ENCODE results near the gene DYNC1I1. TPM values are rescaled to one million over a fixed set of nuclear protein-coding genes. Genes with fewer than 3 reads are reported as not detected.
A peak's percentile ranks its signal among the peaks of the same experiment; 100 is the strongest.

The DYNC1I1 gene
- total RNA-seq, 1 donor from 2014 or later, result 2.3 TPM

DNA sequence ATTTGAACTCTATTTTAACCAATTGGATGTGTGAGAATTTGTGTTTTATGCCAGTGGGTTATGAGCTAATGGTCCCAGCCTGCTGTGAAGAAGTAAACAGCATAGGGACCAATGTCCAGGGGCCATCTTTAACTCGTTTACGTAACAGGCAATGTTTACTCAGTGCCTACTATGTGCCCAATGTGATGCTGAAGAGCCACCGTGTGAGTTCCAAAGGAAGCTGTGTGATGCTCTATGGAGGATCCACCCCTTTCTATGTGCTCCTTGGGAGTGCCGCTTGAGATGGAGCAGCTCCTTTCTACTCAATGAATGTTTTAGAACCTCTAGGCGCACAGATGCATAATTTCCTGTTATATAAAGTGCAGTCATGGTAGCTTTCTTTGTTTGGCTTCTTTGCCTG lies 21.3 kb downstream of the DYNC1I1 start:
- ATAC-seq (no peak), DNase-seq (no peak)
- H3K27ac ChIP-seq, result no peak overlapping the region

DNA sequence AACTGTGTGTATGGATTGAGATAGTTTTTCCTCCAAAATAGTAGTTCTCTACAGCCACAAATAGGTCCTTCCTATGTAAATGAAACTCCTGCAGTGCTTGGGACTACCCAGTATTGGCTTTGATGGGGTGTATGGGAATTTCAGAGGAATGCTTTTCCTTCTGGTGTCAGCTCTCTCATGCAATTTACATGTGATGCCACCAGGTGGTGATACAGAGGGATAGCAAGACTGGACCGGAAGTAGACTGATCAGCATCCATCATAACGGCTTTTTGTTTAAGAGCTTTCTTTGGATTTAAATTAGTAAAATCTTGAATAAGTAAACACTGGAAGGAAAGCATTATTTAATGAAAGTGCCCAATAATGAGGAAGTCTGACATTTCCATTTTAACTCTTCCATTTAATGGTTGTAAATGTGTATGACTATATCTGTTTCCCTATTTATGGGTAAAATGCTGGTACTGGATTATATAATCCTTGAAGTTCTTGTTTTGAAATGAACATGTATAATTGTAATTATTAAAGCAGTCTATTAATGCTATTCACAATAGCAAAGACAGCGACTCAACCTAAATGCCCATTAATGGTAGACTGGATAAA lies 22.7 kb downstream of the DYNC1I1 start:
- H3K4me3 ChIP-seq, result no peak overlapping the region
- no peaks in the 10 kb centered on the region for H3K4me1 ChIP-seq
- intact Hi-C loops (cut with DNase I), result no loop called here
- TF ChIP-seq, protein P1, sequence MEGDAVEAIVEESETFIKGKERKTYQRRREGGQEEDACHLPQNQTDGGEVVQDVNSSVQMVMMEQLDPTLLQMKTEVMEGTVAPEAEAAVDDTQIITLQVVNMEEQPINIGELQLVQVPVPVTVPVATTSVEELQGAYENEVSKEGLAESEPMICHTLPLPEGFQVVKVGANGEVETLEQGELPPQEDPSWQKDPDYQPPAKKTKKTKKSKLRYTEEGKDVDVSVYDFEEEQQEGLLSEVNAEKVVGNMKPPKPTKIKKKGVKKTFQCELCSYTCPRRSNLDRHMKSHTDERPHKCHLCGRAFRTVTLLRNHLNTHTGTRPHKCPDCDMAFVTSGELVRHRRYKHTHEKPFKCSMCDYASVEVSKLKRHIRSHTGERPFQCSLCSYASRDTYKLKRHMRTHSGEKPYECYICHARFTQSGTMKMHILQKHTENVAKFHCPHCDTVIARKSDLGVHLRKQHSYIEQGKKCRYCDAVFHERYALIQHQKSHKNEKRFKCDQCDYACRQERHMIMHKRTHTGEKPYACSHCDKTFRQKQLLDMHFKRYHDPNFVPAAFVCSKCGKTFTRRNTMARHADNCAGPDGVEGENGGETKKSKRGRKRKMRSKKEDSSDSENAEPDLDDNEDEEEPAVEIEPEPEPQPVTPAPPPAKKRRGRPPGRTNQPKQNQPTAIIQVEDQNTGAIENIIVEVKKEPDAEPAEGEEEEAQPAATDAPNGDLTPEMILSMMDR (IDR thresholded peaks at IDR 0.05), result peak; percentile 42
- no peaks in the 10 kb centered on the region for H3K9me3 ChIP-seq
- ATAC-seq, result peak; percentile 43
- no peak overlapping the region for H3K27ac ChIP-seq
- no peaks in the 10 kb centered on the region for H3K27me3 ChIP-seq
- H3K36me3 ChIP-seq, result no peaks in the 10 kb centered on the region
- no peak for DNase-seq

More for the DNA sequence above, 21.3 kb downstream of the DYNC1I1 start:
- Histone ChIP-seq H3K27me3 (no peaks in the 10 kb centered on the region), H3K4me3 (no peak overlapping the region), H3K9me3 (no peaks in the 10 kb centered on the region), H3K36me3 (no peaks in the 10 kb centered on the region), H3K4me1 (no peaks in the 10 kb centered on the region)
- intact Hi-C loops (cut with DNase I), result no loop called here
- TF ChIP-seq, protein P1 (IDR thresholded peaks at IDR 0.05), result no peak

DNA sequence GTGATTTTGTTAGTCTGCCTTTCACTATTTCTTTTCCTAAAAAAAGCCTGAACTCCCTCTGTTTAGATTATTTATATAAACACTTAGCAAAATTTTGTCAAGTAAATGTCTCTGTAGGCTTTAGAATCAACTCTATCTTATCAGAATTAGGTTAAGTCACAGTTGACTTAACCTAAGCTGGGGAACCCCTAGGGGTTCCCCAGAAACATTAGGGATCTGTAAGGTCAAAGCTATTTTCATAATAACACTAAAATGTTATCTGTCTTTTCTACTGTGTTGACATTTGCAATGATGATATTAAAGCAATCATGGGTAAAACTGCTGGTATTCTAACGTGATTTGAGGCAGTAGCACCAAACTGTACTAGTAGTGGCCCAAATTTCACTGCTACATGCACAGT lies 24.3 kb downstream of the DYNC1I1 start:
- Histone ChIP-seq H3K27ac (no peak overlapping the region), H3K27me3 (no peaks in the 10 kb centered on the region), H3K4me3 (no peak overlapping the region), H3K9me3 (no peaks in the 10 kb centered on the region), H3K36me3 (no peaks in the 10 kb centered on the region), H3K4me1 (no peaks in the 10 kb centered on the region)
- intact Hi-C loops (cut with DNase I), result no loop called here
- no peak for ATAC-seq
- TF ChIP-seq, protein P1 (IDR thresholded peaks at IDR 0.05), result no peak
- no peak for DNase-seq

DNA sequence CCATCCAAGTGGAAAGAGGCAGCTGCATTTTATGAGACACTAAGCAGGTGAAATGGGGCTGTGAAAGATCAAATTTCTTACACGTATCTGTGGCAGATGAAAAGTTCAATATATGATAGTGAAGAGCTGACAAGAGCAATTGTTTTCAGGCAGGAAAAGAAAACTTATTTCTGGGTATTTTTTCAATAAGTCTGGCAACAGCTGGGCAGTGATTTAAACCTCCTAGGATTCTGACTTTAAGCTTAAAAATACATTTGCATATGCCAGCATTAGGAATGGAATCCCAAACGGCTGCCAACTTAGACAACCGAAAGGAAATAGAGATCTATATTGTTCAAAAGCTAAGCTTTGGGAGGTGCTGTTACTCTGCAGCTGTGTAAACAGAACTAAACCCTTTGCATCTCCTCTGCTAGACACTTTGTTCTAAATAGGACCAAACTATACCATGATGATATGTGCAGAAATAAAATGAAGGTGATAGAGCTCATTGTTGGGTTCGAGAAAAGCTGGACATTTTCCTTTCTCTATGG lies 26.1 kb downstream of the DYNC1I1 start:
- no peak overlapping the region for H3K27ac ChIP-seq
- DNase-seq (no peak), ATAC-seq (no peak)
- no peaks in the 10 kb centered on the region for H3K4me1 ChIP-seq
- intact Hi-C loops (cut with DNase I), result no loop called here
- no peaks in the 10 kb centered on the region for H3K27me3 ChIP-seq
- TF ChIP-seq, protein P1 (IDR thresholded peaks at IDR 0.05), result no peak
- H3K36me3 ChIP-seq, result no peaks in the 10 kb centered on the region
- no peaks in the 10 kb centered on the region for H3K9me3 ChIP-seq
- no peak overlapping the region for H3K4me3 ChIP-seq

DNA sequence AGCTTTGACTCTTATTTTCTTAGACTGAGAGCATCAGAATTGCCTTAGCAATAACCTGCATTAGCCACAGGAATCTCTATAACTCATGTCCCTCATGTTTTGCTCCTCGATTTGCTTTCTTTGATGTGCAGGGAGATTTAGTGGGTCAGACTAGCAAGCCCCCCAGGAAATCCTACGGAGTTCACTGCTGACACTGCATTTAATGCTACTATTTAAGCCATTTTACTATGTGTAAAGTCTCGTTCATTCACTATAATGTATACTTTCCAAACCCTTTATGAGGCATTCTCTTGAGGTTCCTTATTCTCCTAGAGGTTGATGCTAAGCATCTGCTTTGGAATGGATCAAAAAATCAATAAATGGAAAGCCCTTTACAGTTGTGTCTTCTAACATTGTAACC lies 28.4 kb downstream of the DYNC1I1 start:
- Histone ChIP-seq H3K9me3 (no peaks in the 10 kb centered on the region), H3K27me3 (no peaks in the 10 kb centered on the region), H3K27ac (no peak overlapping the region), H3K4me1 (no peaks in the 10 kb centered on the region), H3K4me3 (no peak overlapping the region), H3K36me3 (no peaks in the 10 kb centered on the region)
- DNase-seq (no peak), ATAC-seq (no peak)
- intact Hi-C loops (cut with DNase I), result no loop called here
- TF ChIP-seq, protein P1 (IDR thresholded peaks at IDR 0.05), result no peak
